Aorta (tissue), 5 donors: ENCODE measurements around the gene CELF4. TPM values are rescaled to one million over a fixed set of nuclear protein-coding genes. Genes with fewer than 3 reads are reported as not detected.

Experiments
- ATAC-seq: fragments of 200-7000 bp; cut with Tn5 transposase; one replicate; pipeline ENCODE4 v1.9.1; 2022; ENCODE audit warnings: moderate library complexity; ENCODE audit not compliant: low FRiP score
- DNase-seq, 2 donors: peaks; one replicate each; pipeline ENCODE4 v3.0.0-alpha.2; 2020
- H3K27ac ChIP-seq, 2 donors: one replicate each; pipeline ENCODE4 v1.5.1; 2013; ENCODE audit warnings: low read length in 2 of 2, mild to moderate bottlenecking in 2 of 2, moderate library complexity in 2 of 2, control low read depth in 1 of 2, inconsistent platforms in 1 of 2, low read depth in 1 of 2
- H3K27me3 ChIP-seq, 2 donors: one replicate each; pipeline ENCODE4 v1.6.1; 2013; ENCODE audit warnings: control low read depth in 1 of 2, low read length in 1 of 2, mild to moderate bottlenecking in 1 of 2, moderate library complexity in 1 of 2; ENCODE audit not compliant: insufficient read depth in 2 of 2, control insufficient read depth in 1 of 2
- H3K36me3 ChIP-seq, 2 donors: one replicate each; pipeline ENCODE4 v1.6.1; 2013; ENCODE audit warnings: control low read depth in 1 of 2, low read length in 1 of 2, mild to moderate bottlenecking in 1 of 2; ENCODE audit not compliant: insufficient read depth in 2 of 2, control insufficient read depth in 1 of 2
- H3K4me1 ChIP-seq, 2 donors: one replicate each; pipeline ENCODE4 v1.6.1; 2013; ENCODE audit warnings: low read length in 2 of 2, control low read depth in 1 of 2, mild to moderate bottlenecking in 1 of 2, moderate library complexity in 1 of 2; ENCODE audit not compliant: insufficient read depth in 2 of 2, control insufficient read depth in 1 of 2
- H3K4me3 ChIP-seq, 2 donors: one replicate each; pipeline ENCODE4 v1.5.1; 2013; ENCODE audit warnings: low read length in 2 of 2, control low read depth in 1 of 2, mild to moderate bottlenecking in 1 of 2
- H3K9me3 ChIP-seq: one replicate; pipeline ENCODE4 v1.6.1; 2013; ENCODE audit warnings: mild to moderate bottlenecking, low read length; ENCODE audit not compliant: control insufficient read depth
- WGBS, 2 donors: extraction: QIAGEN DNeasy Blood & Tissue Kit; methylation state at CpG; one replicate each; pipeline ENCODE4 v1.1.7; 2013; 5-methylcytosine and 5-hydroxymethylcytosine counted together
- intact Hi-C, 2 donors: fragments of 100-400 bp; cut with DNase I; formaldehyde crosslinking; loops; one replicate each; pipeline versions ENCODE4 v1.14.2 to v1.15.0; 2022
- polyA plus RNA-seq, 2 donors: library from polyadenylated mRNA; stranded (reverse); fragments of 200-250 nt; gene quantifications; one replicate each; pipeline ENCODE4 v1.2.3, GENCODE V29; 2013
- total RNA-seq, 2 donors: library from RNA; stranded (reverse); fragmentation: NEBNext Ultra II Directional; extraction: Animal tissue kit (Norgen Biotek cat#: 25700); gene quantifications; one replicate each; pipeline ENCODE4 v1.2.1, GENCODE V29; 2021
- donor health status: healthy with polysubstance abuse.
- donor health status: Bipolar disorder and iron deficiency.
- donor health status: DM: no; HTN: no; CAD: no.
- donor health status: DM: no; HTN: no; CAD: no.
- donor health status: DM: yes; HTN: yes; CAD: no.

The CELF4 gene
- total and polyA plus RNA-seq, 4 donors, result 0.51 TPM; not detected in 3

- no peak for ATAC-seq
- 44 to 45% methylated on average over 5 of the region's 5 CpGs for WGBS, 2 donors
- no peaks in the 10 kb centered on the region for H3K9me3 ChIP-seq
- DNase-seq, result no peak
- H3K27me3 ChIP-seq, result no peaks in the 10 kb centered on the region
- H3K4me1 ChIP-seq, result no peaks in the 10 kb centered on the region
- H3K36me3 ChIP-seq, result no peaks in the 10 kb centered on the region
- no peak overlapping the region for H3K27ac ChIP-seq
- intact Hi-C loops, result no loop called here
- no peak overlapping the region for H3K4me3 ChIP-seq
These were observed 283.1 kb downstream of the CELF4 start for GRCh38 chr18:37282386-37283037.

DNA sequence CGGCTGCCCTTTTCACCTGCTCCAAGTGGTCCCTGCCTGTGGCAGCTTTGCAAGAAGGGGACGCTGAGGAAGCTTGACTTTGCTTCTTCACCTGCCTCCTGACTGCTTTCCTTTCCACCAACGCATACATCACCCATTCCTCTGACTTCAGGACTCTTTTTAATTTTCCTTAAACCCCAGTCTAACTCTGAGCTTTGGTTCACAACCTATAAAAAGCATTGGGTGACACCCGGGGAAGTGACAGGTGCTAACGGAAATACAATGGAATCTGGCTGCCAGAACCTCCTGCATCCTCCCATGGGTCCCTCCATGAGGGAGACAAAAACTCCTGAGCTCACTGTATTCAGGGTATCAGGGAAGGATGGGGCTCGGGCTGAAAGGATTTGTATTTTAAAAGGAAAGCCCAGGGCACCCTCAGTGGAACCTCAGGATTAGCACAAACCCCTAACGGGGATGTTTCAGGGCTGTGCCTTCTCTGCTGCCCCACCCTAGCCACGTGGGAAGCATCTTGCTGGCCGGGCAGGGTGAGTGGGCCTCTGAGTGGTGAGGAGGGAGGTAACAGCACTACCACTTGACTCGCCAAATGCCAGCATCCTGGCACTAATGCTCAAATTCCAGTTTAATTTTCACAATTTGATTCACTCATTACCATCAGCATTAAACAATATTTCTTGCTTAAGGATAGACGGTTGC, 284.8 kb downstream of the CELF4 start:
- Histone ChIP-seq H3K9me3 (no peaks in the 10 kb centered on the region), H3K27me3 (no peaks in the 10 kb centered on the region), H3K36me3 (no peaks in the 10 kb centered on the region), H3K4me3 (no peak overlapping the region), H3K4me1 (no peaks in the 10 kb centered on the region), H3K27ac (no peak overlapping the region)
- 61 to 65% methylated on average over 11 of the region's 11 CpGs for WGBS, 2 donors
- ATAC-seq, result no peak
- no peak for DNase-seq
- intact Hi-C loops, result no loop called here

- intact Hi-C loops, result no loop called here
- no peaks in the 10 kb centered on the region for H3K27me3 ChIP-seq
These were observed 287.8 kb downstream of the CELF4 start for GRCh38 chr18:37277804-37278203.

GRCh38 chr18:37276111-37276890, 289.3 kb downstream of the CELF4 start:
- intact Hi-C loops, result no loop called here

More at GRCh38 chr18:37277804-37278203, 287.8 kb downstream of the CELF4 start:
- 40 to 53% methylated on average over 10 of the region's 10 CpGs for WGBS, 2 donors
- H3K36me3 ChIP-seq, result no peaks in the 10 kb centered on the region
- H3K9me3 ChIP-seq, result peaks cover 1% of the 10 kb centered on the region
- no peaks in the 10 kb centered on the region for H3K4me1 ChIP-seq
- ATAC-seq (no peak), DNase-seq (no peak)
- no peak overlapping the region for H3K4me3 ChIP-seq
- H3K27ac ChIP-seq, result no peak overlapping the region

GRCh38 chr18:37275237-37275741, 290.3 kb downstream of the CELF4 start:
- peaks cover 1% of the 10 kb centered on the region for H3K9me3 ChIP-seq
- peaks cover 0 to 3% of the 10 kb centered on the region in 2 donors for H3K27me3 ChIP-seq
- no peak overlapping the region for H3K4me3 ChIP-seq
- DNase-seq (no peak), ATAC-seq (no peak)
- H3K27ac ChIP-seq, result no peak overlapping the region
- H3K36me3 ChIP-seq, result no peaks in the 10 kb centered on the region
- intact Hi-C loops, result no loop called here
- H3K4me1 ChIP-seq, result no peaks in the 10 kb centered on the region
- 15 to 17% methylated on average over 25 to 32 of the region's 32 CpGs for WGBS, 2 donors

More at GRCh38 chr18:37276111-37276890, 289.3 kb downstream of the CELF4 start:
- Histone ChIP-seq H3K27me3 (peaks cover 0 to 3% of the 10 kb centered on the region in 2 donors), H3K9me3 (peaks cover 1% of the 10 kb centered on the region), H3K4me1 (no peaks in the 10 kb centered on the region), H3K27ac (no peak overlapping the region), H3K36me3 (no peaks in the 10 kb centered on the region), H3K4me3 (no peak overlapping the region)
- DNase-seq (no peak), ATAC-seq (no peak)
- WGBS, 2 donors, result 54 to 57% methylated on average over 10 of the region's 10 CpGs

DNA sequence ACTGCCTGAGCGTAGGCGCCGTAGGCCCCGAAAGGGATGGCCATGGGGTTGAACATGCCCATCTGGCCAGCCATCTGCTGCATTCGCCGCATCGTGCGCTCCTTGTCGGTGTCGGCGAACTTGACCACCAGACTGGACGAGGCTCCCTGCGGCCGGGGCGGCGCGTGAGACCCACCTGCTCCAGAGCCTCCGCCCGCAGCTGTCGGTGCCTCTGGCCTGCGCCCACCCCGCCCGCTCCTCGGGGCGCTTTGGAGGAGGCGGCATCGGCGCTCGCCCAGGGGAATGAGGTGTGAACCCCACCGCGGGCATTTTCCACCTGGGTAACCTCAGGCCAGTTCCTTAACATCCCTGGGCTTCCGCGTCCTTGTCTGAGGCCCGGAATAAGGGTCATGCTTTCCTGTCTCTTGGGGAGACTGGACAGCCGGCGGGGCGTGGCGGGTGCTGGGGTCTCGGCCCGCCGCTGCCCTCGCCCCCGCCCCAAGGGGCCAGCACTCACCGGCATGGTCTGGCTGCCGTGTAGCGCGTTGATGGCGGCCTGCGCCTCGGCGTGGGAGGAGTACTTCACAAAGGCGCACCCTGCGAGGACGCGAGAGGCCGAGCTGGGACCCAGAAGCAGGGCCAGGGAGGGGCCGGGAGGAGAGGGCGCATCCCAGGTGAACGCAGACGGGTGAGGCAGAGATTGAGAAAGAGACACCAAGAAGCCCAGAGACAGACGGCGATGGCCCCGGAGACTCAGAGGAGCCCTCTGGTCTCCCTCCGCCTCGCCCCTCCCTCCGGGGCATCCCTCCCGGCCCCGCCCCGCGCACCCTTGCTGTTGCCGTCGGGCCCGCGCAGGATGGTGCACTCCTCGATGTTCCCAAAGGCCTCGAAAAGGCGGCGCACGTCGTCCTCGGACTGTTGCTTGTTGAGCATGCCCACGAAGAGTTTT, 291.0 kb downstream of the CELF4 start:
- Histone ChIP-seq H3K27me3 (peaks cover 0 to 3% of the 10 kb centered on the region in 2 donors), H3K9me3 (peaks cover 1% of the 10 kb centered on the region), H3K27ac (no peak overlapping the region), H3K36me3 (no peaks in the 10 kb centered on the region), H3K4me1 (no peaks in the 10 kb centered on the region), H3K4me3 (no peak overlapping the region)
- ATAC-seq (no peak), DNase-seq (no peak)
- intact Hi-C loops, result no loop called here
- whole genome bisulfite sequencing, 2 donors, result 11% methylated on average over 75 to 82 of the region's 82 CpGs

DNA sequence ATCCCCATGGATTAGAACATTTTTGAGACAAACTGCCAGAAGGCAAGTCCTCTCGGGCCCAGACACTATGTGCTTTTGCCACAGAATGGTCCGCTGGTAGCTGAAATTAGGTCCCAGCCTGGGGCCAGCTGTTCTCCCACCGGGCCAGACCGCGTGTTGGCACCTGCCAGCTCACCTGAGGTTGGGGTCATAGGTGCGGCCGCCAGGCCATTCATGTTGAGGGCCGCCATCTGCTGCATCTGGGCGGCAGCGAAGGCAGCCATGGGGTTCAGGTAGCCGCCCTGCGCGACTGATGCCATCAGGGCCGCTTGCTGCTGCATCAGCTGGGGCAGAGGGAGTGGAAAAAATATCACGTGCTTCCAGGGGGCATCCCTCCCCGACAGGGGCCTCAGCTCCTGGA, 292.8 kb downstream of the CELF4 start:
- Histone ChIP-seq H3K27me3 (peaks cover 0 to 3% of the 10 kb centered on the region in 2 donors), H3K27ac (no peak overlapping the region), H3K36me3 (no peaks in the 10 kb centered on the region), H3K4me3 (no peak overlapping the region), H3K4me1 (no peaks in the 10 kb centered on the region), H3K9me3 (peaks cover 1% of the 10 kb centered on the region)
- WGBS, 2 donors, result 83 to 87% methylated on average over 16 of the region's 16 CpGs
- intact Hi-C loops, result no loop called here
- ATAC-seq (no peak), DNase-seq (no peak)

DNA sequence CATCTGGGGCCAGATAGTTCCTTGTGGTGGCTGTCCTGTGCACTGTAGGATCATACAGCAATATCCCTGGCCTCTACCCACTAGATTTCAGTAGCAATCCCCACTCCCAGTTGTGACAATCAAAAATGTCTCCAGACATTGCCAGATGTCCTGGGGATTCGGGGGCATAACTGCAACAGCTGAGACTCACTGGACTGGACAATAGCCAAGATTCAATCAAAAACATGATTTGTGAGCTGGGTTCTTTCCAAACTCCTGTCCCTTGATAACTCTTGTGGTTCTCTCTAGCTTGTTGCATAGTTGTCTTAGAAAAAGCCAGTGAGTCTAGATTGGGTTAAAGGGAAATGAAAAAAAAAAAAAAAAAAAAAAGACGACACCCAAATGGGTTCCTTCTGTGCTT, 293.4 kb downstream of the CELF4 start:
- intact Hi-C loops, result no loop called here
- no peak overlapping the region for H3K4me3 ChIP-seq
- peaks cover 0 to 3% of the 10 kb centered on the region in 2 donors for H3K27me3 ChIP-seq
- no peak for ATAC-seq
- 14 to 18% methylated on average over 2 of the region's 2 CpGs for WGBS, 2 donors
- H3K27ac ChIP-seq, result no peak overlapping the region
- peaks cover 1% of the 10 kb centered on the region for H3K9me3 ChIP-seq
- no peaks in the 10 kb centered on the region for H3K4me1 ChIP-seq
- DNase-seq, result no peak
- no peaks in the 10 kb centered on the region for H3K36me3 ChIP-seq
